NB4 (cell line): ENCODE data around the gene CSTPP1.

Experiments
- CTCF ChIP-seq: IDR thresholded peaks from one replicate; pipeline ENCODE4 v1.5.1; 2012; ENCODE audit warnings: low read depth, low read length
- POLR2A ChIP-seq: IDR thresholded peaks from 2 replicates; pipeline ENCODE4 v1.6.1; 2011; ENCODE audit warnings: mild to moderate bottlenecking; ENCODE audit not compliant: insufficient read length; ENCODE audit errors: extremely low read depth
- TF ChIP-seq, protein P1 (sequence below): IDR thresholded peaks from 2 replicates; pipeline ENCODE4 v1.6.1; 2011; ENCODE audit warnings: low read depth, low read length

DNA sequence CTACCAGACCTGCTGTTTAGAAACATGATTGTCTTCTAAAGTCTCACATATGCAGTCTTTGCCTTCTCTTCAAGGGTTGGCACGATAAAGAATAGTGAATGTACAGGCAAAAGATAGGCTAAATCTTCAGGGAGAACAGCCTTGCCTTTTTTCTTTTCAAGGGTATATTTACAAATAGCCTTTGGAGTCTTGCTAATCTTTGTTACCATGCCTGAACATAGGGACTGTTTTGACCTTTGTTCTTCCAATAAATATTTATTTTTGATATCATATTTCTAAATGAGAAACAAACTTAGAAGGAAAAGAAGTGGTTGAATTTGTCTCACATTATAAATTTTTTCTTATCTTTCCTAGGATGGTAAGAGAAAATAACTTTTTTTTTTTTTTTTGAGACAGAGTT is 12.7 kb downstream of the CSTPP1 start:
- TF ChIP-seq, protein P1, sequence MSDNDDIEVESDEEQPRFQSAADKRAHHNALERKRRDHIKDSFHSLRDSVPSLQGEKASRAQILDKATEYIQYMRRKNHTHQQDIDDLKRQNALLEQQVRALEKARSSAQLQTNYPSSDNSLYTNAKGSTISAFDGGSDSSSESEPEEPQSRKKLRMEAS = no peak
- TF ChIP-seq CTCF (no peak), POLR2A (no peak)
